GM23248 (cell line): ENCODE data around the gene ATG10.

Experiments used
- EZH2 ChIP-seq: fragments of 200-600 bp; sonication (generic); IDR thresholded peaks from 2 replicates; pipeline ENCODE4 v1.6.1; 2018; ENCODE audit warnings: antibody characterized with exemption, mild to moderate bottlenecking; ENCODE audit not compliant: insufficient read depth, poor library complexity, severe bottlenecking
- EZH2phosphoT487 ChIP-seq: fragments of 200-600 bp; sonication (generic); IDR thresholded peaks from 2 replicates; pipeline ENCODE4 v1.6.1; 2018; ENCODE audit warnings: antibody characterized with exemption, moderate library complexity, mild to moderate bottlenecking, low read depth; ENCODE audit not compliant: insufficient read depth

DNA sequence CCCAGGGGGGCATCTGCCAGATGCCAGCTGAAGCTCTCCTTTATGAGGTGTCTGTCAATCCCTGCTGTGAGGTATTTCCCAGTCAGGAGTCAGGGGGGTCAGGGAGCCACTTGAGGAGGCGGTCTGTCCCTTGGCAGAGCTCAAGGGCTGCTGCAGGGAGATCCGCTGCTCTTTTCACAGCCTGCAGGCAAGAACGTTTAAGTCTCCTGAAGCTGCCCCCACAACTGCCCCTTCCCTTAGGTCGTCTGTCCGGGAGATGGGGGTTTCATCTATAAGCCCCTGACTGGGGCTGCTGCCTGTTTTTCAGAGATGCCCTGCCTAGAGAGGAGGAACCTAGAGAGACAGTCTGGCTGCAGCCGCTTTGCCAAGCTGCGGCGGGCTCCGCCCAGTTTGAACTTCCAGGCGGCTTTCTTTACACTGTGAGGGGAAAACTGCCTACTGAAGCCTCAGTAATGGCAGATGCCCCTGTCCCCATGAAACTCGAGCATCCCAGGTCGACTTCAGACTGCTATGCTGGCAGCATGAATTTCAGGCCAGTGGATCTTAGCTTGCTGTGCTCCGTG lies 158.0 kb downstream of the ATG10 start:
- TF ChIP-seq EZH2 (no peak), EZH2phosphoT487 (no peak)
